HG02798 (cell line): ENCODE measurements around the gene LCE3B.

Experiments
- ATAC-seq: cut with Tn5 transposase; IDR thresholded peaks from one replicate; pipeline ENCODE4 v1.9.1; 2021; ENCODE audit warnings: mild to moderate bottlenecking; ENCODE audit not compliant: unreplicated experiment, poor library complexity

LCE3B gene

GRCh38 chr1:152657677-152658076 lies 44.1 kb downstream of the LCE3B start:
- no peak for ATAC-seq

GRCh38 chr1:152658649-152659048 lies 45.0 kb downstream of the LCE3B start:
- ATAC-seq: no peak

GRCh38 chr1:152663098-152663497 lies 49.5 kb downstream of the LCE3B start, which contains the start of gene LCE2D:
TSS of gene LCE2D (plus strand) at chr1:152663380. CDS start at chr1:152664106, 726 bp downstream.
- no peak for ATAC-seq
